ENCODE results near the gene ANKRD42. TPM values are rescaled to one million over a fixed set of nuclear protein-coding genes. Genes with fewer than 3 reads are reported as not detected.

ANKRD42 gene
- total RNA-seq, 1 experiment from 2014 or later, result 5.4 TPM

DNA sequence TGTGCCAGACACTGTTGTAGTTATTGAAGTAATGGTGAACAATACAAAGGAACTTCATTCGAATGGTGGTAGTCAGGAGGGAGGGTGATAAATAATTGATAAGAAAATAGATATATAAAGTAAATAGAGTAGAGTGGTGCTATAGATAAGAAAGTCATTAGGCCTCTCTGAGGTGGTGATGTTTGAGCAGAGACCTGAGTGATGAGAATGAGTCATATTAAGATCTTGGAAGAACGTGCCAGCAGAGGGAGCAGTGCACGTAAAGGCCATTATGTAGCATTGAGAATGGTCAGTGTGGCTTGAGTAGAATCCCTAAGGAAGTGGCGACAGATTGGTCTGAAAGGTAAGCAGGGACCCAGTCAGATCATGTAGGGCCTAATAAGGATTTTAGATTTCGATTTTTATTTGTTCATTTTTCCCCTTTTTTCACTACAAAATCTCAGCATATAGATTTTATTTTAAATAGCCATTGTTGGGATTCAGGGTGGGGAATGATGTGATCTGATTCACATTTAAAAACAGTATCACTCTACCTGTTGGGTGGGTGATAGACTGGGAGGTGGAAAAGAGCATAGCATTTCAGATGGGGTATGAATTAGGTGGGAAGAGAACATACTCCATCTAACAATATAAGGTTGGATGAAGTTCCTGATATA lies 47.9 kb downstream of the ANKRD42 start:
- no peak overlapping the region for H3K9ac ChIP-seq (ENCODE audit: low read length)
- DNase-seq (ENCODE audit: low read depth, low spot score) (peak; percentile 69), ATAC-seq (peak; percentile 98)
- H3K27ac ChIP-seq (ENCODE audit: low read depth, low read length), result no peak overlapping the region
- H3K4me2 ChIP-seq (ENCODE audit: low read length), result no peak overlapping the region
- H3K4me3 ChIP-seq (replicated peaks in 1 of 2; ENCODE audit: low read depth in 1 of 2, low read length in 2 of 2), result no peak overlapping the region
- ChIA-PET POLR2A (no interaction called here), RAD21 (ENCODE audit: low non-redundant PET in 1 of 2, low total read pairs in 2 of 2, uncharacterized antibody in 2 of 2, unreplicated experiment in 2 of 2) (no interaction called here), CTCF (interaction anchor here (1.0 kb wide), 1 partner anchor 155 kb away, joined by 4 read pairs; no protein-coding TSS in a partner anchor)
- no peaks in the 10 kb centered on the region for H4K20me1 ChIP-seq (ENCODE audit: insufficient read depth)
- H3K9me3 ChIP-seq (ENCODE audit: control insufficient read depth in 1 of 2, insufficient read depth in 1 of 2, low read depth in 1 of 2, low read length in 2 of 2), result no peaks in the 10 kb centered on the region
- TF ChIP-seq CBX3 (IDR thresholded peaks at IDR 0.05; ENCODE audit: low read depth) (peak; percentile 58; the same call in 1 of the 2 replicates), CTCF (IDR thresholded peaks at IDR 0.05 in 2 of 3, conservative IDR thresholded peaks at IDR 0.05 in 1 of 3; ENCODE audit: borderline replicate concordance in 1 of 3, insufficient read depth in 1 of 3, low read depth in 2 of 3, low read length in 2 of 3) (peak; percentile 52 to 73 (median 61)), YY1 (IDR thresholded peaks at IDR 0.05; ENCODE audit: extremely low read depth, insufficient replicate concordance, low read depth, low read length) (no peak), FOSL1 (IDR thresholded peaks at IDR 0.05; ENCODE audit: low read depth) (peak; percentile 51), RAD21 (IDR thresholded peaks at IDR 0.05; ENCODE audit: low read depth) (peak; percentile 55; the same call in 1 of the 2 replicates), SRF (IDR thresholded peaks at IDR 0.05; ENCODE audit: low read depth) (0 out of 2 replicates have a peak, but pooled peaks have one; percentile 25), ZNF274 (IDR thresholded peaks at IDR 0.05; ENCODE audit: low read depth, low read length) (no peak), JUND (IDR thresholded peaks at IDR 0.05) (peak; percentile 57)
- H3K36me3 ChIP-seq (ENCODE audit: control insufficient read depth in 1 of 2, insufficient read depth in 2 of 2, low read length in 2 of 2), result no peaks in the 10 kb centered on the region
- intact Hi-C loops (cut with micrococcal nuclease), result loop anchor here (5.0 kb wide), 1 partner anchor 576 kb away; no protein-coding TSS in a partner anchor
- no peak overlapping the region for H2AFZ ChIP-seq (ENCODE audit: low read depth, low read length, poor library complexity, severe bottlenecking)
- no peaks in the 10 kb centered on the region for H3K9me2 ChIP-seq (ENCODE audit: insufficient read depth)
- BruUV-seq (replicated peaks), result no TSS peak
- H3K27me3 ChIP-seq (ENCODE audit: insufficient read depth, low read length), result no peaks in the 10 kb centered on the region
- H3K4me1 ChIP-seq (ENCODE audit: control insufficient read depth in 1 of 2, insufficient read depth in 2 of 2, low read length in 2 of 2), result no peaks in the 10 kb centered on the region
- no peaks in the 10 kb centered on the region for H3K79me2 ChIP-seq (ENCODE audit: insufficient read depth, low read length)

All from HCT116 (cell line).